ENCODE results near the gene OR1J2. TPM values are rescaled to one million over a fixed set of nuclear protein-coding genes. Genes with fewer than 3 reads are reported as not detected.

OR1J2 gene
- total RNA-seq, 1 experiment from 2014 or later = not detected

DNA sequence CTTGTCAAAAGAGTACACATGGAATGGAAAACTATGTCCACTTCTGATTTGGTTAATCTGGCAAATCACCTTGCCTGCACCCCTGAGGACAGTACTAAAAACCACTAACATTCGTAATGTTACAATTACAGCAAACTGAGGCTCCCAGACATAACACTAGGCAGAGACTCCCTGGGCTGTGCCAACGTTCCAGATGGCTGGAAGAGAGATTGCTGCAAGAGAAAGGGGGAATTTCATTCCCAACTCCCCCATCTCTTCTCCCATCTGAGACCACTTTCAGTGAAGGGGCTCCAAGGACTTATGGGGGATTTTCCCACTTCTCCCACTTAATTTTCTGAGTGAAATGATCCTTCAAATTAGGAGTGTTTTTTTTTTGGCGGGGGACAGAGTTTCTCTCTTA lies 44.1 kb upstream of the OR1J2 start:
- BruUV-seq (replicated peaks) = no TSS peak
- no peak overlapping the region for H3K27ac Mint-ChIP-seq (ENCODE audit: low read depth, unreplicated experiment)
- CTCF ChIA-PET = interaction anchor here (0.6 to 5.4 kb wide), 4 partner anchors 274 to 361 kb away, joined by 3 to 209 read pairs (median 3); no protein-coding TSS in a partner anchor
- no peaks in the 10 kb centered on the region for H3K9me3 Mint-ChIP-seq (ENCODE audit: unreplicated experiment)
- no peak for DNase-seq (ENCODE audit: unreplicated experiment)
- no peak overlapping the region for H3K4me3 Mint-ChIP-seq (ENCODE audit: unreplicated experiment)
- peaks cover 58% of the 10 kb centered on the region for H3K27me3 Mint-ChIP-seq (ENCODE audit: insufficient read depth, unreplicated experiment)
- intact Hi-C loops (cut with micrococcal nuclease) = no loop called here
- no peaks in the 10 kb centered on the region for H3K36me3 Mint-ChIP-seq (ENCODE audit: insufficient read depth, unreplicated experiment)
- POLR2A ChIA-PET = no interaction called here
- TF ChIP-seq, protein P1, sequence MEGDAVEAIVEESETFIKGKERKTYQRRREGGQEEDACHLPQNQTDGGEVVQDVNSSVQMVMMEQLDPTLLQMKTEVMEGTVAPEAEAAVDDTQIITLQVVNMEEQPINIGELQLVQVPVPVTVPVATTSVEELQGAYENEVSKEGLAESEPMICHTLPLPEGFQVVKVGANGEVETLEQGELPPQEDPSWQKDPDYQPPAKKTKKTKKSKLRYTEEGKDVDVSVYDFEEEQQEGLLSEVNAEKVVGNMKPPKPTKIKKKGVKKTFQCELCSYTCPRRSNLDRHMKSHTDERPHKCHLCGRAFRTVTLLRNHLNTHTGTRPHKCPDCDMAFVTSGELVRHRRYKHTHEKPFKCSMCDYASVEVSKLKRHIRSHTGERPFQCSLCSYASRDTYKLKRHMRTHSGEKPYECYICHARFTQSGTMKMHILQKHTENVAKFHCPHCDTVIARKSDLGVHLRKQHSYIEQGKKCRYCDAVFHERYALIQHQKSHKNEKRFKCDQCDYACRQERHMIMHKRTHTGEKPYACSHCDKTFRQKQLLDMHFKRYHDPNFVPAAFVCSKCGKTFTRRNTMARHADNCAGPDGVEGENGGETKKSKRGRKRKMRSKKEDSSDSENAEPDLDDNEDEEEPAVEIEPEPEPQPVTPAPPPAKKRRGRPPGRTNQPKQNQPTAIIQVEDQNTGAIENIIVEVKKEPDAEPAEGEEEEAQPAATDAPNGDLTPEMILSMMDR (IDR thresholded peaks at IDR 0.05; ENCODE audit: unreplicated experiment) = no peak
- peaks cover 5% of the 10 kb centered on the region for H3K4me1 Mint-ChIP-seq (ENCODE audit: insufficient read depth, unreplicated experiment)

DNA sequence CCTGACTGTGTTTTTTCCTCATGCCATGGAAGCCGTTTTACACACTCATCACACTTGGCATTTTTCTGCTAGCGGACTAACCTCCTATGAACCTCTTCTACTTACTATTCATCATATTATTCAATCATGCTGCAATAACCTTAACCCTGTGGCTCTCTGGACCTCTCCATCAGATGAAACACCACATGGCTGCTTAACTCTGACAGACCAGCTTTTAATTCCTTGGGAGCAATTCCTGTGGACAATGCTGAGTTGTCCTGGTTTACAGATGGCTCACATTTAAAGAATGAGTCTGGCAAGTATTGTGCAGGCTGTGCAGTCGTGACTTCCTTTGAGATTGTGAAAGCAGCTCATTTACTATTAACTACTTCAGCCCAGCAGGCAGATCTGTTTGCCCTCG lies 41.9 kb upstream of the OR1J2 start:
- no peak for DNase-seq (ENCODE audit: unreplicated experiment)
- intact Hi-C loops (cut with micrococcal nuclease) = no loop called here
- no peak overlapping the region for H3K4me3 Mint-ChIP-seq (ENCODE audit: unreplicated experiment)
- no peak overlapping the region for H3K27ac Mint-ChIP-seq (ENCODE audit: low read depth, unreplicated experiment)
- ChIA-PET CTCF (interaction anchor here (0.6 to 1.0 kb wide), 2 partner anchors 341 to 342 kb away, joined by 4 read pairs; no protein-coding TSS in a partner anchor), POLR2A (no interaction called here)
- H3K27me3 Mint-ChIP-seq (ENCODE audit: insufficient read depth, unreplicated experiment) = peaks cover 53% of the 10 kb centered on the region
- peaks cover 5% of the 10 kb centered on the region for H3K4me1 Mint-ChIP-seq (ENCODE audit: insufficient read depth, unreplicated experiment)
- TF ChIP-seq, protein P1 (IDR thresholded peaks at IDR 0.05; ENCODE audit: unreplicated experiment) = no peak
- no TSS peak for BruUV-seq (replicated peaks)
- no peaks in the 10 kb centered on the region for H3K36me3 Mint-ChIP-seq (ENCODE audit: insufficient read depth, unreplicated experiment)
- H3K9me3 Mint-ChIP-seq (ENCODE audit: unreplicated experiment) = no peaks in the 10 kb centered on the region

DNA sequence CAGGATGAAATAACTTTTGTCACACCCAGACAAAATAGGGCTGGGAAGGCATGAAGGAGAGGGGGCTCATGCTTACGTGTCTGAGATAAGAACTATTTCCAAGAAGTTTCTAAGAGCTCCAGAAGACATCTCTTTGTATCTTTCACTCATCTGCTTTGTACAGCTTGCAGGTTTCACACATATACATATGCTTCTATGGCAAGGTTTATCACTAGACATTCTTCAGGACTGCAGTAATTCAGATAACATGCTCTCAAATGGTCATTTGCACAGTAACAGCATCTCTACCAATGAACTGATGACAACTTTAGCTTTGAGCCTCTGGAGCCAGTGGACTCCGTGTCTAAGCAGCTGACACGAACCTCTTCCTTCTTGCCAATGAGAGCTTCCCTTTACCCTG lies 36.0 kb upstream of the OR1J2 start:
- ChIA-PET CTCF (interaction anchor here (0.6 to 2.2 kb wide), 5 partner anchors 9 to 335 kb away, joined by 3 to 10 read pairs (median 7); no protein-coding TSS in a partner anchor), POLR2A (interaction anchor here (0.6 kb wide), 1 partner anchor 367 kb away, joined by 3 read pairs; no protein-coding TSS in a partner anchor)
- no peak overlapping the region for H3K27ac Mint-ChIP-seq (ENCODE audit: low read depth, unreplicated experiment)
- no peak for DNase-seq (ENCODE audit: unreplicated experiment)
- TF ChIP-seq, protein P1 (IDR thresholded peaks at IDR 0.05; ENCODE audit: unreplicated experiment) = no peak
- peaks cover 81% of the 10 kb centered on the region for H3K27me3 Mint-ChIP-seq (ENCODE audit: insufficient read depth, unreplicated experiment)
- peaks cover 4% of the 10 kb centered on the region for H3K36me3 Mint-ChIP-seq (ENCODE audit: insufficient read depth, unreplicated experiment)
- no peaks in the 10 kb centered on the region for H3K9me3 Mint-ChIP-seq (ENCODE audit: unreplicated experiment)
- no peak overlapping the region for H3K4me3 Mint-ChIP-seq (ENCODE audit: unreplicated experiment)
- no TSS peak for BruUV-seq (replicated peaks)
- no peaks in the 10 kb centered on the region for H3K4me1 Mint-ChIP-seq (ENCODE audit: insufficient read depth, unreplicated experiment)
- intact Hi-C loops (cut with micrococcal nuclease) = no loop called here

DNA sequence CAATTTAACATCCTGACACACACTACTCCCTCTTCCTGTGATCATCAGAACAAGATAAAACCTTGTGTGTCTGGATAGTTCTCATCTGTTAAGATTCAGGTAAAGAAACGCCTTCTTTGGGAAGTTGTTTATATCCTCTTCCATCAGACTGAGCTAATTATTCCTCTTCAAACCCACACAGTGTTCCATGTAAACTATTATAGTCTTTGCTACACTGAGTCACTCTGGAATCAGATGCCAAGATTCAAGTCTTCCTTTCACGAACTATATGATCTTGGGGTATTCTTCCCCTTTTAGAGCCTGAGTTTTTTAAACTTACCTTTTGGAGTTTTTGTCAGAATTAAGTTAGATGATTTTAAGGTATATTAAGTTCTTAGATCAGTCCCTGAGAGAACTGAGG lies 34.9 kb upstream of the OR1J2 start:
- Mint-ChIP-seq H3K27ac (ENCODE audit: low read depth, unreplicated experiment) (no peak overlapping the region), H3K4me3 (ENCODE audit: unreplicated experiment) (no peak overlapping the region), H3K4me1 (ENCODE audit: insufficient read depth, unreplicated experiment) (no peaks in the 10 kb centered on the region), H3K9me3 (ENCODE audit: unreplicated experiment) (no peaks in the 10 kb centered on the region), H3K36me3 (ENCODE audit: insufficient read depth, unreplicated experiment) (peaks cover 4% of the 10 kb centered on the region), H3K27me3 (ENCODE audit: insufficient read depth, unreplicated experiment) (peaks cover 77% of the 10 kb centered on the region)
- ChIA-PET POLR2A (no interaction called here), CTCF (interaction anchor here (0.6 to 2.2 kb wide), 5 partner anchors 12 to 434 kb away, joined by 3 to 8 read pairs (median 4); no protein-coding TSS in a partner anchor)
- DNase-seq (ENCODE audit: unreplicated experiment) = no peak
- no TSS peak for BruUV-seq (replicated peaks)
- intact Hi-C loops (cut with micrococcal nuclease) = no loop called here
- TF ChIP-seq, protein P1 (IDR thresholded peaks at IDR 0.05; ENCODE audit: unreplicated experiment) = no peak
